K562 (cell line): ENCODE results near the gene ANKRD6.

Experiments used
- ARNT ChIP-seq, 2 experiments: fragments of 450-650 bp; IDR thresholded peaks; 2 replicates each; pipeline ENCODE4 v1.6.1; 2016; ENCODE audit warnings: mild to moderate bottlenecking in 1 of 2
- CHD4 ChIP-seq: fragments of 200-600 bp; sonication (generic); IDR thresholded peaks from 3 replicates; pipeline ENCODE4 v1.6.1; 2012; ENCODE audit warnings: low read depth, mild to moderate bottlenecking, mixed read lengths, low read length, inconsistent platforms; ENCODE audit not compliant: insufficient read depth, insufficient replicate concordance, poor library complexity, severe bottlenecking
- ELF4 ChIP-seq: fragments of 450-650 bp; formaldehyde crosslinking; IDR thresholded peaks from 2 replicates; pipeline ENCODE4 v1.4.0; 2022; ENCODE audit warnings: missing genetic modification characterization
- HCFC1 ChIP-seq: IDR thresholded peaks from 2 replicates; pipeline ENCODE4 v1.6.1; 2012; ENCODE audit warnings: low read depth, low read length, improper control_type of control experiment
- MAFG ChIP-seq: fragments of 450-650 bp; conservative IDR thresholded peaks from 2 replicates; pipeline ENCODE4 v1.6.1; 2016; ENCODE audit warnings: missing genetic modification characterization, missing compliant biosample characterization
- MED1 ChIP-seq: sonication (generic); formaldehyde crosslinking; IDR thresholded peaks from 2 replicates; pipeline ENCODE4 v1.8.1; 2023; ENCODE audit warnings: missing genetic modification reagents, borderline replicate concordance
- POLR2AphosphoS5 ChIP-seq: IDR thresholded peaks from 2 replicates; pipeline ENCODE4 v1.6.1; 2011; ENCODE audit warnings: mild to moderate bottlenecking, low read depth, low read length, moderate library complexity; ENCODE audit not compliant: control insufficient read depth, insufficient read depth
- TF ChIP-seq, protein P1 (sequence below), 2 experiments: fragments of 450-650 bp; formaldehyde crosslinking in 1 of 2; IDR thresholded peaks; 2 replicates each; pipeline versions ENCODE4 v1.4.0 to v1.6.1; 2014 to 2020; ENCODE audit warnings: mild to moderate bottlenecking in 2 of 2, borderline replicate concordance in 1 of 2, low read depth in 1 of 2
- TF ChIP-seq, protein P2 (sequence below), 3 experiments: IDR thresholded peaks in 2 of 3; conservative IDR thresholded peaks in 1 of 3; 2 replicates each; pipeline ENCODE4 v1.5.1; 2011 to 2012; ENCODE audit warnings: low read length in 3 of 3, mild to moderate bottlenecking in 3 of 3, control low read depth in 2 of 3, improper control_type of control experiment in 1 of 3, inconsistent platforms in 1 of 3, low read depth in 1 of 3, mixed read lengths in 1 of 3, moderate library complexity in 1 of 3; ENCODE audit not compliant: insufficient read depth in 2 of 3

DNA sequence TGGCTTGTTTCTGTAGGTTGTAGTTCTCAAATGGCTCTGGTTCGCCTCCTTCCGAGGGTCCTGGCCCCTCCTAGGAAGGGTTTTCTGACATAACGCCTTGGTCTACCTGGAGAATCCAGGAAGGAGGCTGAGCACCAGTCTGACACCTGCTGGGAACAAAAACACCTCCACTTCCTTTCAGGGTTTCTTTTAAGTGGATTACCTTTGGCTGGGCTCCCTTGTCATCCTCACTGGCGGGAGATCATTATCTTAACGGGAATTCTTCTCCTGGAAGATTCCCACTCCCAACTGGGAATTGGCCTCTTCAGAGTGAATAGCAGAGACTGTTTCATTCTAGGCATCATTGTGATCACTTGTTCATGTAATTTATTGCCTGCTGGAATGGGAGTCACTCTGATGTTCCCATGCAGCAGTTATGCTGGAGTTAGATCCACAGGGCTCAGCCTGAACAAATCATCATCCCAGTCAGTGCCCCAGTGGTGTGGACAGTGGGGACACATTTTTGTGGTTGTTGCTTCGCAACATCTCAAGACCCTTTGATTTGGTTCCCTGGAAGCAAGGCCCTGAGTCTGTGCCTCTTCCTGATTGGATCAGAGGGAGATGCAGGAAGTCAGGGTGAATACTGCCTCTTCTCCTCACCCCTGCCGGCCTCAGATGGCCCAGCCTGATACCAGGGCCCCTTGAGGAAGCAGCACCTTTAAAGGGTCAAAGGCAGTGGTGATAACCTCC is 156.5 kb downstream of the ANKRD6 start:
- TF ChIP-seq ARNT (IDR thresholded peaks at IDR 0.05) (no peak), MED1 (CRISPR knock-in tag) (no peak), ELF4 (CRISPR knock-in tag) (no peak), POLR2AphosphoS5 (no peak), HCFC1 (no peak), CHD4 (no peak), MAFG (tag) (no peak)
- TF ChIP-seq, protein P1, sequence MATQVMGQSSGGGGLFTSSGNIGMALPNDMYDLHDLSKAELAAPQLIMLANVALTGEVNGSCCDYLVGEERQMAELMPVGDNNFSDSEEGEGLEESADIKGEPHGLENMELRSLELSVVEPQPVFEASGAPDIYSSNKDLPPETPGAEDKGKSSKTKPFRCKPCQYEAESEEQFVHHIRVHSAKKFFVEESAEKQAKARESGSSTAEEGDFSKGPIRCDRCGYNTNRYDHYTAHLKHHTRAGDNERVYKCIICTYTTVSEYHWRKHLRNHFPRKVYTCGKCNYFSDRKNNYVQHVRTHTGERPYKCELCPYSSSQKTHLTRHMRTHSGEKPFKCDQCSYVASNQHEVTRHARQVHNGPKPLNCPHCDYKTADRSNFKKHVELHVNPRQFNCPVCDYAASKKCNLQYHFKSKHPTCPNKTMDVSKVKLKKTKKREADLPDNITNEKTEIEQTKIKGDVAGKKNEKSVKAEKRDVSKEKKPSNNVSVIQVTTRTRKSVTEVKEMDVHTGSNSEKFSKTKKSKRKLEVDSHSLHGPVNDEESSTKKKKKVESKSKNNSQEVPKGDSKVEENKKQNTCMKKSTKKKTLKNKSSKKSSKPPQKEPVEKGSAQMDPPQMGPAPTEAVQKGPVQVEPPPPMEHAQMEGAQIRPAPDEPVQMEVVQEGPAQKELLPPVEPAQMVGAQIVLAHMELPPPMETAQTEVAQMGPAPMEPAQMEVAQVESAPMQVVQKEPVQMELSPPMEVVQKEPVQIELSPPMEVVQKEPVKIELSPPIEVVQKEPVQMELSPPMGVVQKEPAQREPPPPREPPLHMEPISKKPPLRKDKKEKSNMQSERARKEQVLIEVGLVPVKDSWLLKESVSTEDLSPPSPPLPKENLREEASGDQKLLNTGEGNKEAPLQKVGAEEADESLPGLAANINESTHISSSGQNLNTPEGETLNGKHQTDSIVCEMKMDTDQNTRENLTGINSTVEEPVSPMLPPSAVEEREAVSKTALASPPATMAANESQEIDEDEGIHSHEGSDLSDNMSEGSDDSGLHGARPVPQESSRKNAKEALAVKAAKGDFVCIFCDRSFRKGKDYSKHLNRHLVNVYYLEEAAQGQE (IDR thresholded peaks at IDR 0.05; ENCODE audit: borderline replicate concordance), result no peak
- TF ChIP-seq, protein P1 (CRISPR knock-in tag; IDR thresholded peaks at IDR 0.05; ENCODE audit: low read depth), result no peak
- TF ChIP-seq, protein P2, sequence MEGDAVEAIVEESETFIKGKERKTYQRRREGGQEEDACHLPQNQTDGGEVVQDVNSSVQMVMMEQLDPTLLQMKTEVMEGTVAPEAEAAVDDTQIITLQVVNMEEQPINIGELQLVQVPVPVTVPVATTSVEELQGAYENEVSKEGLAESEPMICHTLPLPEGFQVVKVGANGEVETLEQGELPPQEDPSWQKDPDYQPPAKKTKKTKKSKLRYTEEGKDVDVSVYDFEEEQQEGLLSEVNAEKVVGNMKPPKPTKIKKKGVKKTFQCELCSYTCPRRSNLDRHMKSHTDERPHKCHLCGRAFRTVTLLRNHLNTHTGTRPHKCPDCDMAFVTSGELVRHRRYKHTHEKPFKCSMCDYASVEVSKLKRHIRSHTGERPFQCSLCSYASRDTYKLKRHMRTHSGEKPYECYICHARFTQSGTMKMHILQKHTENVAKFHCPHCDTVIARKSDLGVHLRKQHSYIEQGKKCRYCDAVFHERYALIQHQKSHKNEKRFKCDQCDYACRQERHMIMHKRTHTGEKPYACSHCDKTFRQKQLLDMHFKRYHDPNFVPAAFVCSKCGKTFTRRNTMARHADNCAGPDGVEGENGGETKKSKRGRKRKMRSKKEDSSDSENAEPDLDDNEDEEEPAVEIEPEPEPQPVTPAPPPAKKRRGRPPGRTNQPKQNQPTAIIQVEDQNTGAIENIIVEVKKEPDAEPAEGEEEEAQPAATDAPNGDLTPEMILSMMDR (IDR thresholded peaks at IDR 0.05 in 2 of 3, conservative IDR thresholded peaks at IDR 0.05 in 1 of 3; ENCODE audit: insufficient read depth in 2 of 3, low read depth in 1 of 3, low read length in 3 of 3), result no peak
